ACC112 (cell line): ENCODE data around the gene EIF5.

Source experiments
- H2AFZ ChIP-seq: fragments of 200-600 bp; sonication (generic); one replicate; pipeline ENCODE4 v1.6.0; 2017; ENCODE audit warnings: antibody characterized with exemption, low read length; ENCODE audit not compliant: unreplicated experiment
- H3K27ac ChIP-seq: fragments of 200-600 bp; sonication (generic); 2 replicates; pipeline ENCODE4 v1.5.1; 2014; ENCODE audit warnings: low read depth, mild to moderate bottlenecking, antibody characterized with exemption, low read length, moderate library complexity
- H3K27me3 ChIP-seq: fragments of 200-600 bp; sonication (generic); 2 replicates; pipeline ENCODE4 v1.6.1; 2014; ENCODE audit warnings: mild to moderate bottlenecking, antibody characterized with exemption, low read length, moderate library complexity, mixed read lengths; ENCODE audit not compliant: insufficient read depth
- H3K36me3 ChIP-seq: fragments of 200-600 bp; sonication (generic); 2 replicates; pipeline ENCODE4 v1.6.1; 2016; ENCODE audit warnings: mild to moderate bottlenecking, antibody characterized with exemption, low read length, moderate library complexity, mixed read lengths; ENCODE audit not compliant: insufficient read depth
- H3K4me1 ChIP-seq: fragments of 200-600 bp; sonication (generic); one replicate; pipeline ENCODE4 v1.6.1; 2016; ENCODE audit warnings: low read length, mixed read lengths; ENCODE audit not compliant: insufficient read depth, unreplicated experiment, control insufficient read depth
- H3K4me3 ChIP-seq: fragments of 200-600 bp; sonication (generic); 2 replicates; pipeline ENCODE4 v1.5.1; 2014; ENCODE audit warnings: mild to moderate bottlenecking, low read depth, low read length
- H3K79me2 ChIP-seq: fragments of 200-600 bp; sonication (generic); one replicate; pipeline ENCODE4 v1.6.0; 2016; ENCODE audit warnings: low read length; ENCODE audit not compliant: control insufficient read depth, unreplicated experiment, insufficient read depth

The EIF5 gene

DNA sequence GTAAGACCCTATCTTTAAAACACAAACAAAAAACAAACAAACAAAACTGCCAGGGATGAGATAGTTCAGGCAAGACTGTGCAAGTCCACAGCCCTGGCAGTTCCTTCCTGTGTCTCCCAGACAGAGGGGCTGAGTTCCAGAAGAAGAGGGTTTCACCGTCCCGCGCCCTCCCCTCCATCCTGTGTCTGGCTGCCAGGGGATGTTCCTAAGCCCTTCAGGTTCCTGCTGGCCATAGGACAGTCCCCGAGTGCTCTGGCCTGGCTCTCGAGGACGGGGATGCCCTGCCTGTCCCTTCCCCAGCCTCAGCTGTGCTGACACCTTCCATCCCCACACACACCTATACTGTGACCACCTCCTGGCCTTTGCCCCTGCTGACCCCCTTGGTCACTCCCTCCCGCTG is 40.6 kb upstream of the EIF5 start:
- H3K4me1 ChIP-seq: peaks cover 5% of the 10 kb centered on the region
- H2AFZ ChIP-seq: no peak overlapping the region
- no peaks in the 10 kb centered on the region for H3K36me3 ChIP-seq
- 0 out of 2 replicates have a peak, but pooled peaks cover 3% of the 10 kb centered on the region for H3K27me3 ChIP-seq
- H3K27ac ChIP-seq: no peak overlapping the region
- no peak overlapping the region for H3K4me3 ChIP-seq
- no peaks in the 10 kb centered on the region for H3K79me2 ChIP-seq

DNA sequence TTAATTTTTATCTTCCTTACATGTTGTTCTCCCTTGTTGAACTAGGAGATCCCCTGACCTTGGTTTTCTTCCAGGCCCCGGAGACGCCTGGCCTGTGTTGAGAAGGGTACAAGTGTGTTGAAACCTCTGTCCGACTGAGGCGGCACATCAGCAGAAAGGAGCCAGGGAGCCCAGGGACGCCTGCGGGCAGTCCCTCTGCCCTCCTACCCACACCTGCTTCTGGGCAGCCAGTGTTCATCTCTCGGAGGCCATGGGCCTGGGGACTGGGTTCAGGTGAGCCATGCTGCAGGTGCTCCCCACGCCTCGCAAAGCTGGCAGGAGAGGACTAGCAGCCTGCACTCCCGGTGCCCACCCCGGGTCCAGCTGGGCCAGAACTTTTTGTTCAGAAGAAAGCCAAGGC is 39.9 kb upstream of the EIF5 start:
- H2AFZ ChIP-seq: no peak overlapping the region
- H3K4me1 ChIP-seq: peaks cover 5% of the 10 kb centered on the region
- no peak overlapping the region for H3K27ac ChIP-seq
- H3K79me2 ChIP-seq: no peaks in the 10 kb centered on the region
- no peak overlapping the region for H3K4me3 ChIP-seq
- no peaks in the 10 kb centered on the region for H3K36me3 ChIP-seq
- H3K27me3 ChIP-seq: no peaks in the 10 kb centered on the region

DNA sequence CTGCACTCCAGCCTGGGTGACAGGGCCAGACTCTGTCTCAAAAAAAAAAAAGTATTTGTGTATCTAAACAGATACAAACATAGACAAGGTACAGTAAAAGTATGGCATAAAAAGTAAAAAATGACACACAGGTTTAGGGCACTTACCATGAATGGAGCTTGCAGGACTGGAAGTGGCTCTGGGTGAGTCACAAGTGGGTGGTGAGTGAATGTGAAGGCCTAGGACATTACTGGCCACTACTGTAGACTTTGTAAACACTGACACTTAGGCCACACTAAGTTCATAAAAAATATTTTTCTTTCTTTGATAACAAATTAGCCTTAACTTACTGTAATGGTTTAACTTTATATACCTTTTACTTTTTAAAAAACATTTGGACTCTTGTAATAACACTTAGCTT is 38.0 kb upstream of the EIF5 start:
- Histone ChIP-seq H3K79me2 (no peaks in the 10 kb centered on the region), H3K4me3 (no peak overlapping the region), H3K27me3 (no peaks in the 10 kb centered on the region), H3K36me3 (no peaks in the 10 kb centered on the region), H3K4me1 (peaks cover 5% of the 10 kb centered on the region), H2AFZ (no peak overlapping the region), H3K27ac (no peak overlapping the region)

DNA sequence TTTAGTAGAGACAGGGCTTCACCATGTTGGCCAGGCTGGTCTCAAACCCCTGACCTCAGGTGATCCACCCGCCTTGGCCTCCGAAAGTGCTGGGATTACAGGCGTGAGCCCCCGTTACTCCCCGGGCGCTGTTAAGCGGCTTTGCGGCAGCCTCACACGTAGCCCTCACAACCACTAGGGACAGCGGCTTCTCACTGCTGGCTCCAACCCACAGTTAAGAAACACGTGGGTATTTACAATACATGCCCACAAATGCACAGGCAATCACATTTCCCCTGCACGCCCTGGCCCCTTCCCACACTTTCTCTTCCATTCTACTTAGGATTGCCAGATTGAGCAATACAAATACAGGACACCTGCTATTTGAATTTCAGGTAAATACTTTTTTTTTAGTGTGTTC is 37.0 kb upstream of the EIF5 start:
- Histone ChIP-seq H3K4me3 (no peak overlapping the region), H3K27ac (no peak overlapping the region), H3K4me1 (peaks cover 11% of the 10 kb centered on the region), H2AFZ (no peak overlapping the region), H3K27me3 (no peaks in the 10 kb centered on the region), H3K36me3 (no peaks in the 10 kb centered on the region), H3K79me2 (no peaks in the 10 kb centered on the region)

DNA sequence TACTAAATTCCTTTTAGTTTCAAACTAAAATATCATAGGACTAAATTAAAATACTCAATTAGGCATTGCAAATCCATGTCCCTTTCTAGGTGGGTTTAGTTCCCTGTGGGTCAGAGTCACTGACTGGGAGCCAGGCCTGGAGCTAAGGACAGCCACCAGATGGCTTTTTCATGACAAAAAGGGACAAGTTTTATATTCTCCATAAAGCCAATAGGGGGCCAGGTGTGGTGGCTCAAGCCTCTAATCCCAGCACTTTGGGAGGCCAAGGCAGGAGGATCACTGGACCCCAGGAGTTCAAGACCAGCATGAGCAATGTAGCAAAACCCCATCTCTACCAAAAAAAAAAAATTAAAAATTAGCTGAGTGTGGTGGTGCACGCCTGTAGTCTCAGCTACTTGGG is 35.4 kb upstream of the EIF5 start:
- H3K4me1 ChIP-seq: peaks cover 20% of the 10 kb centered on the region
- no peaks in the 10 kb centered on the region for H3K79me2 ChIP-seq

DNA sequence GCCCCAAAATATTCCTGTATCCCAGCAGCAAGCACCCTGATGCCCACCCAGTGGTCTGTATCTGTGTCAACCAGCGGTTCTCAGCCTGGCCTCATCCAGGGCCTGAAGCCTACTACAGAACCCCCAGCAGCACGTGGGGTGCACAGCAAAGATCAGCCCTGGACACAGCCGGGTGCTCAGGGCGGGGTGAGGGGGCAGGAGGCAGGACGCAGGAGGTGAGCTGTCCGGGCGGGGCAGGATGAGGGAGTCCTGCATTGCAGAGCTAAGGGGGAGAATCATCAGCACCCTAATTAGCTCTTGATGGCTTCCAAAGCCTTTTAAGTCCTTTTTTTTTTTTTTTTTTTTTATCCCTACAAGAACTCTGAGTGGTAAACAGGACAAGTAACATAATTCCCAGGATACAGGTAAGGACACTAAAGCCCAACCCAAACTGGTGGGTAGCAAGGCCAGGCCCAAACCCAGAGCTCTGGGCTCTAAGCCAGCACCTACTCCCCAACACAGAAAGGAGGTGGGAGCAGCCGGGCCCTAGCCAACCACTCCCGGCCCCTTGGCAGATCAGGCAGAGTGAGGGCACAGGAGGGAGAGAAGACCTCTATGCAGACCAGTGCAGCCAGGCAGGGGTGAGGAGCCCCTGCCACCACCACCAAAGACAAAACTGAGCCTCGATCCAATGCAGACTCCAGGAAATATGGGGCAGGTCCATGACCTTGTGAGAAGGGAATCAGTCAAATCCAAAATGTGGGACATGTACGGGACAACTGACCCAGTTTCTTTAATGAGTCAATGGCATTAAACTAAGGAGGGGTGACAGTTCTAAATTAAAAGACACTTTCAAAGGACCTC is 32.3 kb upstream of the EIF5 start:
- peaks cover 15% of the 10 kb centered on the region for H3K4me1 ChIP-seq
- no peaks in the 10 kb centered on the region for H3K79me2 ChIP-seq
- H3K4me3 ChIP-seq: no peak overlapping the region
- H3K36me3 ChIP-seq: no peaks in the 10 kb centered on the region
- no peak overlapping the region for H3K27ac ChIP-seq
- H2AFZ ChIP-seq: no peak overlapping the region
- H3K27me3 ChIP-seq: peaks cover 11% of the 10 kb centered on the region; the same call in 1 of the 2 replicates

More for the DNA sequence above, 35.4 kb upstream of the EIF5 start:
- no peaks in the 10 kb centered on the region for H3K36me3 ChIP-seq
- H3K27me3 ChIP-seq: no peaks in the 10 kb centered on the region
- H3K27ac ChIP-seq: no peak overlapping the region
- H3K4me3 ChIP-seq: no peak overlapping the region
- no peak overlapping the region for H2AFZ ChIP-seq

DNA sequence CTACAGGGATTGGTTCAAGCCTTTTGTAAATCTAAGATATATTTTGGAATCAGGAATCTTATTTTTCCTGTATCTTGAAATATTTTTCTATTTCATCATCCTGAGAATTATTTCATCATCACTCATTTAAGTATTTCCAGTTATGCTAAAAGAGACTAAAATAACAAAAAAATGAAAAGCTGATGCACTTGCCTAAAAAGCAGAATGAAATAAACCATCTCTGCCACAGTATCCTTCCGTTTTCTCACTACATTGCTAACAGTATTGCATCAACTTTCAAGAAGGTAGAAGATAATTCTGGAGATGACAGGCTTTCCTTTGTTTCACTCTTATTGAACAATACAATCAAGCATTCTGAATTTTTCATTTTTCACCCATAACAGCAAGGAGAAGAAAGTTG is 31.1 kb upstream of the EIF5 start:
- H3K36me3 ChIP-seq: no peaks in the 10 kb centered on the region
- no peak overlapping the region for H3K4me3 ChIP-seq
- no peak overlapping the region for H3K27ac ChIP-seq
- no peak overlapping the region for H2AFZ ChIP-seq
- no peaks in the 10 kb centered on the region for H3K79me2 ChIP-seq
- H3K4me1 ChIP-seq: peaks cover 15% of the 10 kb centered on the region
- peaks cover 17% of the 10 kb centered on the region; the same call in 1 of the 2 replicates for H3K27me3 ChIP-seq

DNA sequence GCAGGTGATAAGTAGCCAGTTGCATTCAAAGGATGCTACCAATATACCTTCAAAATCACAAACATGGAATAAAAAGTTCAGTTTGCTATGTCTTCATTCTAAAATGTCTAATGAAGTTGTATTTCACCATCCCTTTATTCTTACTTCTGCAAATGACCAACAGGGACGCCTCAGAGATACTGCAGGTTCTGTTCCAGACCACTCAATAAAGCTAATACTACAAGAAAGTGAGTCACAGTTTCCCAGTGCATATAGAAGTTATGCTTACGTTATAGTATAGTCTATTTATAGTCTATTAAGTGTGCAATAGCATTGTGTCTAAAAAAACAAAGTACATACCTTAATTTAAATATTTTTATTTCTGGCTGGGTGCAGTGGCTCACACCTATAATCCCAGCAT is 29.3 kb upstream of the EIF5 start:
- Histone ChIP-seq H3K4me1 (peaks cover 15% of the 10 kb centered on the region), H3K36me3 (no peaks in the 10 kb centered on the region), H3K4me3 (no peak overlapping the region), H2AFZ (no peak overlapping the region), H3K27me3 (peaks cover 17% of the 10 kb centered on the region; the same call in 1 of the 2 replicates), H3K79me2 (no peaks in the 10 kb centered on the region), H3K27ac (no peak overlapping the region)

DNA sequence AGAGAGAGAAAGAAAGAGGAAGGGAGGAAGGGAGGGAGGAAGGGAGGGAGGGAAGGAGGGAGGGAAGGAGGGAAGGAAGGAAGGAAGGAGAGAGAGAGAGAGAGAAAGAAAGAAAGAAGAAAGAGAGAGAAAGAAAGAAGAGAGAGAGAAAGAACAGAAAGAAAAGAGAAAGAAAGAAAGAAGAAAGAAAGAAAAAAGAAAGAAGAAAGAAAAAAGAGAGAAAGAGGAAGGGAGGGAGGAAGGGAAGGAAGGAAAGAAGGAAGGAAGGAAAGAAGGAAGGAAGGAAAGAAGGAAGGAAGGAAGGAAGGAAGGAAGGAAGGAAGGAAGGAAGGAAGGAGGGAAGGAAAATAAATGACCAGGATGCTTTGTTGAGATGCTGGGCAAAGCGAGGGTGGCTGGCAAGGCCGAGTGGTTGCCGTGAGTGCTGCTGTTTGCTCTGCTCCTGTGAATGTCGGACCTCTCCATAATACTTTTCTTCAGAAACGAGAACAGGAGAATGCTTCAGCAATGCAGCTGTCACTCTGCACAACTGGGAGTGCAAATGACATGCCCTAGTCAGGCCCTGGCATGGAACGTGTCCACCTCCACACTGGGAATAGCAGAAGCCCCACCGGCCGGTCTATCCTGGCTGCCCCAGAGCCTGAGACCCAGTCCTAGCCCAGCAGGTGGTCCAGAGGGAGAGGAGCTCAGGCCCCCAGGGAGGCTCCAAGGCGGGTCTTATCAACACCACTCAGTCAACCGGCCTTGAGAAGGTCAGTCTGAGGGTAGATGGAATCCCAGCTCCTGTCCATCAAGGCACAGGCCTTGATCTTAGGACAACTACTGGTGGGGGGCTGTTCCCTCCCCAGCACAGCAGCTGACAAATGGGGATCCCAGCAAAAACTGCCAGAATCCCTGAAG is 25.1 kb upstream of the EIF5 start:
- no peaks in the 10 kb centered on the region for H3K4me1 ChIP-seq
- no peaks in the 10 kb centered on the region for H3K36me3 ChIP-seq
- no peak overlapping the region for H2AFZ ChIP-seq
- H3K27ac ChIP-seq: no peak overlapping the region
- no peak overlapping the region for H3K4me3 ChIP-seq
- H3K79me2 ChIP-seq: no peaks in the 10 kb centered on the region
- peaks cover 17% of the 10 kb centered on the region; the same call in 1 of the 2 replicates for H3K27me3 ChIP-seq

DNA sequence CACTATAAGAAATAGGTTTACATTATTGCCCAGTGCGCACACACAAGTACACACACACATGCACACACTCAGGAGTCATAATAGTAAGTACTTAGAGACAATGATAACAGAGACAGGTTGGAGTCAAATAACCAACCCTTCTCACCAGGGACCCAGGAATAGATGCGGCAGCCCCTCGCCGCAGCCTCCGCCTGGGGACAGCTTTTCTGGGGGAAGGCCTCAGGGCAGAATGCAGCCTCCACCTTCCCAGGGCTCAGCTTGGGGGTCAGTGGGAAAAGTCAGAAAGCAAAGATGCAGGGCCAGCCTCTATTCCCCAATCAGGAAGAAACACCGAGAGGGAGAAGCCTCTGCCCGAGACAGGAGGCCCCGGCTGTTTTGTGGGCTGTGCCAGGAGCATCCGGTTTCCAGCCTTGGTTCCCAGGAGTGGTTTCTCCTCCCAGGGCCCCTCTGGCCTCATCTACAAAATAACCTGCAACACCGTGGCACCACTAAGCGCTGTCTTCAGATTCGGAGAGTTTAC is 23.4 kb upstream of the EIF5 start:
- Histone ChIP-seq H3K27me3 (peaks cover 11% of the 10 kb centered on the region; the same call in 1 of the 2 replicates), H3K36me3 (no peaks in the 10 kb centered on the region), H3K27ac (no peak overlapping the region)

More for the DNA sequence above, 23.4 kb upstream of the EIF5 start:
- Histone ChIP-seq H3K4me1 (no peaks in the 10 kb centered on the region), H3K4me3 (no peak overlapping the region), H2AFZ (no peak overlapping the region), H3K79me2 (no peaks in the 10 kb centered on the region)
